ENCODE results near the gene LDLRAP1. TPM values are rescaled to one million over a fixed set of nuclear protein-coding genes. Genes with fewer than 3 reads are reported as not detected.
A peak's percentile ranks its signal among the peaks of the same experiment; 100 is the strongest.

The LDLRAP1 gene
- total RNA-seq, 1 experiment from 2014 or later, result 23.9 TPM

DNA sequence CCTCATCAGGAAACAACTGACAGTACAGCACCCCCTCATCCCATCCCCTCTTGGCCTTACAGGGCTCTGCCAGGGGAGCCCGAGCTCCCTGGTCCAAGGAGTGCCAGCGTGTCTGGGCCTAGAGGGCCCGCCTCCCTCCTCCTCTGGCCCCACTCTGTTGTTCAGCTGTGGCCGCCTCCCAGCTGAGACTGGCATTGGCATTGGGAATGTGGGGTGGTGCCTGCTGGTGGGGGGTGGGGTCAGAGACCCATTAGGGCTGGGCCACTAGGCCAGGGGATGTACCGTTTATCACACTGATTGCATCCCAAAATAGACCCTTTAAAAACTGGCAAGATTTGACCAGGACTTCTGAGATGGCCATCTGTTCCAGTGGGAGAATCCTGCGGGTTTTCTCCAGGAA, 1.4 kb downstream of the LDLRAP1 start:
- Histone ChIP-seq H3K4me1 (peaks cover 25% of the 10 kb centered on the region), H3K27me3 (peaks cover 16% of the 10 kb centered on the region), H3K9me3 (replicated peaks) (no peaks in the 10 kb centered on the region), H3K36me3 (no peaks in the 10 kb centered on the region), H3K27ac (no peak overlapping the region), H3K4me3 (peak overlapping the region; percentile 81)
- peak; percentile 49 to 50 for DNase-seq

DNA sequence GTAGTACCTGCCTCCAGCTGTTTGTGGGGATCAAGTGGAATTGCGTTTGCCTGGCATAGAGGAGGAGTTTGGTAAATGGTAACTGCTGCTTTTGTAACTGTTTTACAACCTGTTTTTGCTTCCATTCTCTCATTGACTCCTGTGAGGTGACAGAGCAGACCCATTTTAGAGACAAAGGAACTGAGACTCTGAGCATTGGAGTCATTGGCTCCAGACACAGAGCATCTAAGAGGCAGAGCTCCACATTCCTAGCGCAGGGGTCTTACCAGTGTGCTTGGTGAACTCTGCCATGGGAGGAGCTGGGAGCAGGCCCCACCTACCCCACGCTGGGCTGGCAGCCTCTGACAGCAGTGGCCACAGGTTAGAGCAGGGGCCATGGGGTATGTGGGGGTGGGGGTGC, 2.4 kb downstream of the LDLRAP1 start:
- Histone ChIP-seq H3K36me3 (no peaks in the 10 kb centered on the region), H3K27ac (no peak overlapping the region), H3K4me3 (no peak overlapping the region), H3K27me3 (peaks cover 7% of the 10 kb centered on the region; the same call in 1 of the 2 replicates), H3K4me1 (peaks cover 34% of the 10 kb centered on the region), H3K9me3 (replicated peaks) (no peaks in the 10 kb centered on the region)
- DNase-seq, result no peak

DNA sequence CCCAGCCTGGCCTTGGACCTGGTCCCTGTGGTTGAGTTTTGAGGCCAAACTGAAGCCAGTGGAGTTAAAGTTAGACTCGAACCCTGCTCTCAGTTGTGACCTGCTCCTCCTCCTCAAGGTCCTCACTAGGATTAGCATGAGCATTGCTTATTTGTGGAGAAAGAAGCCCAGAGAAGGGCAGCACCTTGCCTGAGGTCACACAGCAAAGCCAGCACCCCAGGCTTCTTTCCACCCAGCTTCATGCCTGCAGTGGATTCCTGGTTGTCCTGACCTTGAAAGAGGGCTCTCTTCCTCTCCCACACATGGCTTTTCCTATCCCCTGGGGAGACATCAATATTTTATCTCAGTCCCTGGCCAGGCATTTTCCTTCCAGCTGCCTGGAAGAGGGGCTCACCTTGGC, 2.8 kb downstream of the LDLRAP1 start:
- H3K9me3 ChIP-seq (replicated peaks), result no peaks in the 10 kb centered on the region
- H3K27me3 ChIP-seq, result peaks cover 2% of the 10 kb centered on the region; the same call in 1 of the 2 replicates
- H3K4me3 ChIP-seq, result no peak overlapping the region
- H3K4me1 ChIP-seq, result peaks cover 38% of the 10 kb centered on the region
- no peaks in the 10 kb centered on the region for H3K36me3 ChIP-seq
- DNase-seq, result no peak
- no peak overlapping the region for H3K27ac ChIP-seq

GRCh38 chr1:25548601-25549000, 5.2 kb downstream of the LDLRAP1 start:
- Histone ChIP-seq H3K9me3 (replicated peaks) (no peaks in the 10 kb centered on the region), H3K4me3 (no peak overlapping the region), H3K4me1 (peaks cover 38% of the 10 kb centered on the region), H3K27me3 (no peaks in the 10 kb centered on the region), H3K36me3 (no peaks in the 10 kb centered on the region), H3K27ac (no peak overlapping the region)
- DNase-seq, result peak in 1 of 2 experiments; percentile 38

DNA sequence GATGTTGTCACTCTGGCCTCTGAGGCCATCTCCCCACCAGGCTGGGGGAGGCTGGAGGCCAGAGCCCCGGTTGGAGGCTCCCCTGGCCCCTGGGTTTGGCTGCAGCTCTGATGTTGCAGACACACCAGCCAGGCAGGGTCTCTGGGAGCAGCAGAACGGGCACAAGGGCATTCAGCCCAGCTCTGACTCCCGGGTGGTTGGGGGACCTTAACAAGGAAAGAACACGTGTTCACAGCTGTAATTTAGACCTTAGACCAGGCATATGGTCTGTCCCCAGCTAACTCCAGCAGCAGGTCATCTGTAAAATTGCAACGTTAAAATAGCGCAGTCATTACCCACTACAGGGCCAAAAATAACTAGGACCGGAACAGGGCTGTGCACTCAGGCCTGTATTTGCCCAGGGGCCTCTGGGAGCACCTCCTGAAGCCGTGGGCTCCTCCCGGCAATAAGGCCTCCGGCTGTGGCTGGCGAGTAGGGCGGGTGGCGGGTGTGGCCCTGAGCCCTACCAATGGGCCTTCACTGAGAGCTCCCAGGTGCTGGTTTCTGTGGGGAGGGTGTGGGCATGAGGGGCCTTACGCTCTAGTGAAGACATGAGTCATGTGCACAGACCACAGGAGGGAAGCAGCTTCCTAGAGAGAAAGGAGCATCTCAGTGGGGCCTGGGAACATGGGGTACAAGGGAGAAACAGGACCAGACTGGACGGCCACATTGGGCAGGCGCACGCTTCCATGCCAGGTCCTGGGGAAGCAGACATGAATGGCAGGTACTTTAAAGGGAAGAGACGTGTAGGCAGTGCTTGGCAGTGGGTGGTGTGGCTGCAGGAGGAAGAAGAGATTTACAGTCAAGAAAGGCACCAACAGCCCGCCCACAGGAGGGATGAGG, 6.1 kb downstream of the LDLRAP1 start:
- Histone ChIP-seq H3K4me1 (peaks cover 35% of the 10 kb centered on the region), H3K27ac (0 out of 2 replicates have a peak overlapping the region, but pooled peaks have one; percentile 9), H3K4me3 (no peak overlapping the region), H3K27me3 (no peaks in the 10 kb centered on the region), H3K9me3 (replicated peaks) (no peaks in the 10 kb centered on the region), H3K36me3 (no peaks in the 10 kb centered on the region)
- peak; percentile 76 for DNase-seq

GRCh38 chr1:25550155-25550506, 6.7 kb downstream of the LDLRAP1 start:
- DNase-seq, result peak in 1 of 2 experiments; percentile 14
- H3K27ac ChIP-seq, result no peak overlapping the region
- H3K27me3 ChIP-seq, result no peaks in the 10 kb centered on the region
- H3K4me1 ChIP-seq, result peaks cover 30% of the 10 kb centered on the region
- H3K36me3 ChIP-seq, result no peaks in the 10 kb centered on the region; the same call in 1 of the 2 replicates
- no peak overlapping the region for H3K4me3 ChIP-seq
- H3K9me3 ChIP-seq (replicated peaks), result no peaks in the 10 kb centered on the region

- DNase-seq, result peak in 1 of 2 experiments; percentile 54
- H3K27me3 ChIP-seq, result no peaks in the 10 kb centered on the region
- no peak overlapping the region for H3K4me3 ChIP-seq
- peaks cover 25% of the 10 kb centered on the region for H3K4me1 ChIP-seq
- H3K9me3 ChIP-seq (replicated peaks), result no peaks in the 10 kb centered on the region
- no peaks in the 10 kb centered on the region; the same call in 1 of the 2 replicates for H3K36me3 ChIP-seq
- H3K27ac ChIP-seq, result no peak overlapping the region
Observed at GRCh38 chr1:25550683-25551310, 7.4 kb downstream of the LDLRAP1 start.

- Histone ChIP-seq H3K9me3 (replicated peaks) (no peaks in the 10 kb centered on the region), H3K4me1 (peaks cover 30% of the 10 kb centered on the region), H3K27me3 (no peaks in the 10 kb centered on the region), H3K4me3 (no peak overlapping the region), H3K36me3 (no peaks in the 10 kb centered on the region; the same call in 1 of the 2 replicates), H3K27ac (no peak overlapping the region)
- DNase-seq, result no peak
Observed at GRCh38 chr1:25553749-25554429, 10.5 kb downstream of the LDLRAP1 start.

DNA sequence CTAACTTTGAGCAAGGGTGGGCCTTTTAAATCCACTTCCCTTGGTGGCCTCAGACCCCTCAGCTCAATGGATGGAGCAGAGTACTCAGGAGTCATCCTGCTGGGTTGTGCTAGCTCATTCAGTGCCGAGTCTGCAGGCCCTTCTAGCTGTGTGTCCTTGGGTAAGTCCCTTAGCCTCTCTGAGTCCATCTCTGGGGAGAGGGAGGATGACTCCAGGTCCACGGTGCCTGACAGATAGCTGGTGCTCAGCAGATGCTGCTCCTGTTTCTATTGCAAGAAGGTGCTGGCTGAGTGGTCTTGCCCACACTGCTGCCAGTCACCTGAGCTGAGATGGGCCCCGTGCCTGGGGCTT, 11.0 kb downstream of the LDLRAP1 start:
- Histone ChIP-seq H3K36me3 (no peaks in the 10 kb centered on the region; the same call in 1 of the 2 replicates), H3K9me3 (replicated peaks) (no peaks in the 10 kb centered on the region), H3K27ac (no peak overlapping the region), H3K27me3 (no peaks in the 10 kb centered on the region), H3K4me3 (no peak overlapping the region), H3K4me1 (peaks cover 30% of the 10 kb centered on the region)
- DNase-seq, result no peak

DNA sequence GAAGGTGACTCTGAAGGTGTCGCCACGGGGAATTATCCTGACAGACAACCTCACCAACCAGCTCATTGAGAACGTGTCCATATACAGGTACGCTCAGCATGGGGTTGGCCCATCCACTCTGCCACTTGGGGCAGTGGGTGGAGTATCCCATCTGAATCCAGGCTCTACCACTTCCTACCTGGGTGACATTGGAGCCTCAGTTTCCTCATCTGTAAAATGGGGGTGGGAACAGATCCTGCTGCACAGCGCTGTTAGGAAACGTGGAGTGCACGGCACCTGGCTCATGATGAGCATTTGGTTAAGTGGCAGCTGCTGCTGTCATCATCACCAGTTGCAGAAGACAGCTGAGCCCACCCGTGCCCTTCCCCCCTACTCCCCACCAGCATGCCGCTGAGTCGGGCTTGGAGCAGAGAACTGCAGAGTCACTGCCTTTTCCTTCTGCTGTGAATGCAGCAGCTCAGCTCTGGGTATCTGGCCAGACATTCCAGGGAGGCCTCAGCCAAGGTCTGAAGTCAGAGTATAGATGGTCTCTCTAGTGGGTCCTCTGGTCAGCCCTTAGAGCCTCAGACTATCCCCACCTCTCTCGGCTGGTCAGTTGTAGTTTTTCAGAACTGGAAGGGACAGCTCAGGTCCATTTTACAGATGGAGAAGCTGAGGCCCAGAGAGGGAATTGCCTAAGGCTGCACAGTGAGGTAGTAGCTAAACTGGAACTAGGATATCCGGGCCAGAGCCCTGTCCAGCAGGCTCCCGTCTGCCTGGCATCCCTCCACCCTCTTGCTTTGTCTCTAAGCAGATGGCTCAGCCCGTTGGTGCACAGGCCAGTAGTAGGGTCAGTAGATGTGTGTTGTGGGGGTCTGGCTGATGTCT, 11.7 kb downstream of the LDLRAP1 start:
- Histone ChIP-seq H3K4me3 (no peak overlapping the region), H3K27me3 (no peaks in the 10 kb centered on the region), H3K4me1 (peaks cover 23% of the 10 kb centered on the region), H3K27ac (no peak overlapping the region), H3K9me3 (replicated peaks) (no peaks in the 10 kb centered on the region), H3K36me3 (no peaks in the 10 kb centered on the region; the same call in 1 of the 2 replicates)
- DNase-seq, result peak; percentile 51 to 72

GRCh38 chr1:25555753-25556092, 12.3 kb downstream of the LDLRAP1 start:
- Histone ChIP-seq H3K27ac (no peak overlapping the region), H3K4me3 (no peak overlapping the region), H3K36me3 (no peaks in the 10 kb centered on the region; the same call in 1 of the 2 replicates), H3K27me3 (no peaks in the 10 kb centered on the region), H3K4me1 (peaks cover 17% of the 10 kb centered on the region), H3K9me3 (replicated peaks) (no peaks in the 10 kb centered on the region)
- no peak for DNase-seq

- H3K27me3 ChIP-seq, result no peaks in the 10 kb centered on the region
- DNase-seq, result no peak
- H3K4me1 ChIP-seq, result peaks cover 13% of the 10 kb centered on the region
- H3K9me3 ChIP-seq (replicated peaks), result no peaks in the 10 kb centered on the region
- H3K27ac ChIP-seq, result no peak overlapping the region
- no peaks in the 10 kb centered on the region; the same call in 1 of the 2 replicates for H3K36me3 ChIP-seq
- H3K4me3 ChIP-seq, result no peak overlapping the region
Observed at GRCh38 chr1:25556132-25556670, 12.8 kb downstream of the LDLRAP1 start.

DNA sequence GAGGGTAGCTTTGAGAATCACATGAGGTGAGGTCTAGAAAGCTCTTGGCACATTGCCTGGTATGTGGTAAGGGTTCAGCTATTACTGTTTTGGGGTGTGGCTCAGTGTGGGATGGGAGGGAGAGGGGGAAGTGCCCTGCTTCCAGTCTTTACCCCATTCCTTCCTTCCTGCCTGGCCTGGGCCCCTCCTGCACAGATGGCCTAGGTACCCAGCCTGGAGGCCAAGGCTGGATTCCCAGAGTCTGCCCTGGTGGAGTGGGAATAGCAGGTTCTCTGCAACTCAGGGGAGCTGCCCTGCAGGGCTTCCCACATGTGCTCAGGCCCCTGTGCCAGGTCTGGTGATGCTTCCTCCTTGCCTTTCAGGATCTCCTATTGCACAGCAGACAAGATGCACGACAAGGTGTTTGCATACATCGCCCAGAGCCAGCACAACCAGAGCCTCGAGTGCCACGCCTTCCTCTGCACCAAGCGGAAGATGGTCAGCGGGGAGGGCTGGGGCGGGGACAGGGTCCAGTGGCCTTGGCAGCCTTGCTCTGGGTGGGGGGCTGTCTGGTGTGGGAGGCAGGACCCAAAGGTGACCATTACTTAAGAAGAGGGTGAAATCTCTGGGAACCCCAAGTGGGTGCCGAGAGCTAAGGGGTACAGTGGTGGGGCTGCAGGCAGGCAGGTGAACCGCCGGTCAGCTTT, 13.5 kb downstream of the LDLRAP1 start:
- Histone ChIP-seq H3K4me1 (peaks cover 13% of the 10 kb centered on the region), H3K27me3 (no peaks in the 10 kb centered on the region)
- peak; percentile 54 to 60 for DNase-seq

More for the DNA sequence above, 13.5 kb downstream of the LDLRAP1 start:
- Histone ChIP-seq H3K4me3 (no peak overlapping the region), H3K36me3 (no peaks in the 10 kb centered on the region; the same call in 1 of the 2 replicates), H3K9me3 (replicated peaks) (no peaks in the 10 kb centered on the region), H3K27ac (no peak overlapping the region)

Measured in SJCRH30 (cell line).